ENCODE measurements around the gene GSS.

The GSS gene

GRCh38 chr20:34979366-34980153, 24.0 kb upstream of the GSS start:
- H3K4me3 ChIP-seq (replicated peaks; ENCODE audit: insufficient read depth, low read length) = no peak overlapping the region
- no peak overlapping the region for H3K27ac ChIP-seq (replicated peaks)
- no peak for TF ChIP-seq CTCF (IDR thresholded peaks at IDR 0.05; ENCODE audit: insufficient read depth, low read length)
- TF ChIP-seq REST (IDR thresholded peaks at IDR 0.05; ENCODE audit: insufficient replicate concordance, low read depth) = no peak
- TF ChIP-seq SPI1 (IDR thresholded peaks at IDR 0.05; ENCODE audit: borderline replicate concordance, low read depth) = no peak
- TF ChIP-seq GABPA (IDR thresholded peaks at IDR 0.05; ENCODE audit: low read depth) = no peak
- no peak for TF ChIP-seq POLR2AphosphoS5 (IDR thresholded peaks at IDR 0.05; ENCODE audit: low read depth)
- no peak for DNase-seq (ENCODE audit: low read depth in 1 of 2, low spot score in 1 of 2)
- no peaks in the 10 kb centered on the region for H3K27me3 ChIP-seq (ENCODE audit: insufficient read depth, poor library complexity, severe bottlenecking)

- Histone ChIP-seq H3K27me3 (ENCODE audit: insufficient read depth, poor library complexity, severe bottlenecking) (no peaks in the 10 kb centered on the region), H3K27ac (replicated peaks) (no peak overlapping the region), H3K4me3 (replicated peaks; ENCODE audit: insufficient read depth, low read length) (no peak overlapping the region)
- TF ChIP-seq SPI1 (IDR thresholded peaks at IDR 0.05; ENCODE audit: borderline replicate concordance, low read depth) = no peak
- no peak for TF ChIP-seq POLR2AphosphoS5 (IDR thresholded peaks at IDR 0.05; ENCODE audit: low read depth)
- no peak for TF ChIP-seq CTCF (IDR thresholded peaks at IDR 0.05; ENCODE audit: insufficient read depth, low read length)
- TF ChIP-seq GABPA (IDR thresholded peaks at IDR 0.05; ENCODE audit: low read depth) = no peak
- no peak for TF ChIP-seq REST (IDR thresholded peaks at IDR 0.05; ENCODE audit: insufficient replicate concordance, low read depth)
- DNase-seq (ENCODE audit: low read depth in 1 of 2, low spot score in 1 of 2) = no peak
Measured at GRCh38 chr20:34978092-34978744, 22.6 kb upstream of the GSS start.

GRCh38 chr20:34977365-34978091, 21.9 kb upstream of the GSS start:
- H3K27me3 ChIP-seq (ENCODE audit: insufficient read depth, poor library complexity, severe bottlenecking) = no peaks in the 10 kb centered on the region
- H3K4me3 ChIP-seq (replicated peaks; ENCODE audit: insufficient read depth, low read length) = no peak overlapping the region
- H3K27ac ChIP-seq (replicated peaks) = no peak overlapping the region
- no peak for DNase-seq (ENCODE audit: low read depth in 1 of 2, low spot score in 1 of 2)
- TF ChIP-seq CTCF (IDR thresholded peaks at IDR 0.05; ENCODE audit: insufficient read depth, low read length) = no peak
- no peak for TF ChIP-seq GABPA (IDR thresholded peaks at IDR 0.05; ENCODE audit: low read depth)
- no peak for TF ChIP-seq SPI1 (IDR thresholded peaks at IDR 0.05; ENCODE audit: borderline replicate concordance, low read depth)
- no peak for TF ChIP-seq POLR2AphosphoS5 (IDR thresholded peaks at IDR 0.05; ENCODE audit: low read depth)
